ENCODE measurements around the gene QDPR.

The QDPR gene

DNA sequence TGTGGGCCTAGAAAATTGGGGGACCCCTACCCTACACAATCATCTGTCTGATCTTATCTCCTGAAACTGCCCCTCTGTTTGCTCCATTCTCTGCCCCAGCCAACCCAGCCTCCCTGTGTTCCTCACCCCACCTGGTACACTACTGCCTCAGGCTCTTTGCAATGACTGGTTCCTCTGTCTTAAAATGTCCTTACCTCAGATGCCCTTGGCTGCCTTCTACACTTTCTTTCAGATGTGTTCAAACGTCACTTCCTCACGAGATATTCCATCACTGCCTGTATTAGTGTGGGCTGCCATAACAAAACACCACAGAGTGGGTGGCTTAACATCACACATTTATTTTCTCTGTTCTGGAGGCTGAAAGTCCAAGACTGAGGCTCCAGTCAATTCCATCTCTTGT is 29.2 kb downstream of the QDPR start:
- H3K27ac ChIP-seq (ENCODE audit: low read depth, low read length), result no peak overlapping the region
- H3K9ac ChIP-seq (ENCODE audit: low read length), result no peak overlapping the region
- no peak overlapping the region for H3K4me2 ChIP-seq (ENCODE audit: low read depth, low read length, poor library complexity, severe bottlenecking)
- no peaks in the 10 kb centered on the region for H3K27me3 ChIP-seq (ENCODE audit: low read length)
- no peaks in the 10 kb centered on the region for H3K36me3 ChIP-seq (ENCODE audit: low read length)
- H3F3A ChIP-seq (ENCODE audit: insufficient read depth), result no peaks in the 10 kb centered on the region
- no peak overlapping the region for H3K4me3 ChIP-seq (ENCODE audit: insufficient read depth, low read length, poor library complexity, severe bottlenecking)
- no peaks in the 10 kb centered on the region for H3K9me3 ChIP-seq (ENCODE audit: insufficient read depth, low read length)
- no peak overlapping the region for H2AFZ ChIP-seq (ENCODE audit: low read depth, low read length, severe bottlenecking)
- H3K9me2 ChIP-seq (replicated peaks; ENCODE audit: insufficient read depth, low read length), result no peaks in the 10 kb centered on the region
- no peaks in the 10 kb centered on the region for H3K79me2 ChIP-seq (ENCODE audit: insufficient read depth, low read length)
- TF ChIP-seq, protein P1, sequence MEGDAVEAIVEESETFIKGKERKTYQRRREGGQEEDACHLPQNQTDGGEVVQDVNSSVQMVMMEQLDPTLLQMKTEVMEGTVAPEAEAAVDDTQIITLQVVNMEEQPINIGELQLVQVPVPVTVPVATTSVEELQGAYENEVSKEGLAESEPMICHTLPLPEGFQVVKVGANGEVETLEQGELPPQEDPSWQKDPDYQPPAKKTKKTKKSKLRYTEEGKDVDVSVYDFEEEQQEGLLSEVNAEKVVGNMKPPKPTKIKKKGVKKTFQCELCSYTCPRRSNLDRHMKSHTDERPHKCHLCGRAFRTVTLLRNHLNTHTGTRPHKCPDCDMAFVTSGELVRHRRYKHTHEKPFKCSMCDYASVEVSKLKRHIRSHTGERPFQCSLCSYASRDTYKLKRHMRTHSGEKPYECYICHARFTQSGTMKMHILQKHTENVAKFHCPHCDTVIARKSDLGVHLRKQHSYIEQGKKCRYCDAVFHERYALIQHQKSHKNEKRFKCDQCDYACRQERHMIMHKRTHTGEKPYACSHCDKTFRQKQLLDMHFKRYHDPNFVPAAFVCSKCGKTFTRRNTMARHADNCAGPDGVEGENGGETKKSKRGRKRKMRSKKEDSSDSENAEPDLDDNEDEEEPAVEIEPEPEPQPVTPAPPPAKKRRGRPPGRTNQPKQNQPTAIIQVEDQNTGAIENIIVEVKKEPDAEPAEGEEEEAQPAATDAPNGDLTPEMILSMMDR (IDR thresholded peaks at IDR 0.05; ENCODE audit: insufficient read depth, low read length, poor library complexity, severe bottlenecking), result no peak
- TF ChIP-seq EZH2phosphoT487 (conservative IDR thresholded peaks at IDR 0.05; ENCODE audit: low read length), result no peak
- H4K20me1 ChIP-seq (ENCODE audit: low read depth, low read length), result no peaks in the 10 kb centered on the region

DNA sequence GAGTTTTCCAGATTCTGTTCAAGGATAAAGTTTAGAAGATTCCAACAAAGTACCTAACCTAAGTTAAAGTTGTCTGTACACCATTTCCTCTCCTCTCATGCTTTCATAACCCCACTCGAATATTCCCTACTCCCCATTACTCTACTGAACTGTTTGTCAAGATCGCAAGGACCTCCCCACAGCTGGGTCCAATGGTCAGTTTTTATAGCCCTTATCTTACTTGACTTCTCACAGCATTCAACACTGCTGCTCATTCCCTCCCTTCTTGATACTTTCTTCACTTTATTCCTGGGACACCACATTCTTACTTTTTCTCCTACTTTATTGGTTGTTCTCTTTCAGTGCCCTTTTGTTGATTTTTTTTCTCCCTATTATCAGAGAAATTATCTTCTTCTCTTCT is 30.9 kb downstream of the QDPR start:
- H3K4me3 ChIP-seq (ENCODE audit: insufficient read depth, low read length, poor library complexity, severe bottlenecking), result no peak overlapping the region
- no peaks in the 10 kb centered on the region for H3K79me2 ChIP-seq (ENCODE audit: insufficient read depth, low read length)
- H2AFZ ChIP-seq (ENCODE audit: low read depth, low read length, severe bottlenecking), result no peak overlapping the region
- TF ChIP-seq, protein P1 (IDR thresholded peaks at IDR 0.05; ENCODE audit: insufficient read depth, low read length, poor library complexity, severe bottlenecking), result no peak
- TF ChIP-seq EZH2phosphoT487 (conservative IDR thresholded peaks at IDR 0.05; ENCODE audit: low read length), result no peak
- H3K36me3 ChIP-seq (ENCODE audit: low read length), result no peaks in the 10 kb centered on the region
- H3K4me2 ChIP-seq (ENCODE audit: low read depth, low read length, poor library complexity, severe bottlenecking), result no peak overlapping the region
- H3F3A ChIP-seq (ENCODE audit: insufficient read depth), result no peaks in the 10 kb centered on the region
- no peaks in the 10 kb centered on the region for H3K9me2 ChIP-seq (replicated peaks; ENCODE audit: insufficient read depth, low read length)
- no peaks in the 10 kb centered on the region for H3K27me3 ChIP-seq (ENCODE audit: low read length)
- no peaks in the 10 kb centered on the region for H4K20me1 ChIP-seq (ENCODE audit: low read depth, low read length)
- H3K9ac ChIP-seq (ENCODE audit: low read length), result no peak overlapping the region
- H3K27ac ChIP-seq (ENCODE audit: low read depth, low read length), result no peak overlapping the region
- no peaks in the 10 kb centered on the region for H3K9me3 ChIP-seq (ENCODE audit: insufficient read depth, low read length)

- no peak overlapping the region for H3K27ac ChIP-seq (ENCODE audit: low read depth, low read length)
- no peak overlapping the region for H3K4me3 ChIP-seq (ENCODE audit: insufficient read depth, low read length, poor library complexity, severe bottlenecking)
- no peaks in the 10 kb centered on the region for H3K27me3 ChIP-seq (ENCODE audit: low read length)
- no peak overlapping the region for H3K4me2 ChIP-seq (ENCODE audit: low read depth, low read length, poor library complexity, severe bottlenecking)
- no peaks in the 10 kb centered on the region for H3K79me2 ChIP-seq (ENCODE audit: insufficient read depth, low read length)
- no peak overlapping the region for H2AFZ ChIP-seq (ENCODE audit: low read depth, low read length, severe bottlenecking)
- TF ChIP-seq EZH2phosphoT487 (conservative IDR thresholded peaks at IDR 0.05; ENCODE audit: low read length), result no peak
- TF ChIP-seq, protein P1 (IDR thresholded peaks at IDR 0.05; ENCODE audit: insufficient read depth, low read length, poor library complexity, severe bottlenecking), result no peak
- H3F3A ChIP-seq (ENCODE audit: insufficient read depth), result no peaks in the 10 kb centered on the region
- no peaks in the 10 kb centered on the region for H3K9me2 ChIP-seq (replicated peaks; ENCODE audit: insufficient read depth, low read length)
- no peaks in the 10 kb centered on the region for H3K36me3 ChIP-seq (ENCODE audit: low read length)
- no peaks in the 10 kb centered on the region for H3K9me3 ChIP-seq (ENCODE audit: insufficient read depth, low read length)
- H3K9ac ChIP-seq (ENCODE audit: low read length), result no peak overlapping the region
- H4K20me1 ChIP-seq (ENCODE audit: low read depth, low read length), result no peaks in the 10 kb centered on the region
Measured at GRCh38 chr4:17480210-17480927, 31.5 kb downstream of the QDPR start.
